ENCODE data around the gene MYO3B.
A peak's percentile ranks its signal among the peaks of the same experiment; 100 is the strongest.

Gene MYO3B, protein sequence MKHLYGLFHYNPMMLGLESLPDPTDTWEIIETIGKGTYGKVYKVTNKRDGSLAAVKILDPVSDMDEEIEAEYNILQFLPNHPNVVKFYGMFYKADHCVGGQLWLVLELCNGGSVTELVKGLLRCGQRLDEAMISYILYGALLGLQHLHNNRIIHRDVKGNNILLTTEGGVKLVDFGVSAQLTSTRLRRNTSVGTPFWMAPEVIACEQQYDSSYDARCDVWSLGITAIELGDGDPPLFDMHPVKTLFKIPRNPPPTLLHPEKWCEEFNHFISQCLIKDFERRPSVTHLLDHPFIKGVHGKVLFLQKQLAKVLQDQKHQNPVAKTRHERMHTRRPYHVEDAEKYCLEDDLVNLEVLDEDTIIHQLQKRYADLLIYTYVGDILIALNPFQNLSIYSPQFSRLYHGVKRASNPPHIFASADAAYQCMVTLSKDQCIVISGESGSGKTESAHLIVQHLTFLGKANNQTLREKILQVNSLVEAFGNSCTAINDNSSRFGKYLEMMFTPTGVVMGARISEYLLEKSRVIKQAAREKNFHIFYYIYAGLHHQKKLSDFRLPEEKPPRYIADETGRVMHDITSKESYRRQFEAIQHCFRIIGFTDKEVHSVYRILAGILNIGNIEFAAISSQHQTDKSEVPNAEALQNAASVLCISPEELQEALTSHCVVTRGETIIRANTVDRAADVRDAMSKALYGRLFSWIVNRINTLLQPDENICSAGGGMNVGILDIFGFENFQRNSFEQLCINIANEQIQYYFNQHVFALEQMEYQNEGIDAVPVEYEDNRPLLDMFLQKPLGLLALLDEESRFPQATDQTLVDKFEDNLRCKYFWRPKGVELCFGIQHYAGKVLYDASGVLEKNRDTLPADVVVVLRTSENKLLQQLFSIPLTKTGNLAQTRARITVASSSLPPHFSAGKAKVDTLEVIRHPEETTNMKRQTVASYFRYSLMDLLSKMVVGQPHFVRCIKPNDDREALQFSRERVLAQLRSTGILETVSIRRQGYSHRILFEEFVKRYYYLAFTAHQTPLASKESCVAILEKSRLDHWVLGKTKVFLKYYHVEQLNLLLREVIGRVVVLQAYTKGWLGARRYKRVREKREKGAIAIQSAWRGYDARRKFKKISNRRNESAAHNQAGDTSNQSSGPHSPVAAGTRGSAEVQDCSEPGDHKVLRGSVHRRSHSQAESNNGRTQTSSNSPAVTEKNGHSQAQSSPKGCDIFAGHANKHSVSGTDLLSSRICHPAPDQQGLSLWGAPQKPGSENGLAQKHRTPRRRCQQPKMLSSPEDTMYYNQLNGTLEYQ (N-terminal part only)

DNA sequence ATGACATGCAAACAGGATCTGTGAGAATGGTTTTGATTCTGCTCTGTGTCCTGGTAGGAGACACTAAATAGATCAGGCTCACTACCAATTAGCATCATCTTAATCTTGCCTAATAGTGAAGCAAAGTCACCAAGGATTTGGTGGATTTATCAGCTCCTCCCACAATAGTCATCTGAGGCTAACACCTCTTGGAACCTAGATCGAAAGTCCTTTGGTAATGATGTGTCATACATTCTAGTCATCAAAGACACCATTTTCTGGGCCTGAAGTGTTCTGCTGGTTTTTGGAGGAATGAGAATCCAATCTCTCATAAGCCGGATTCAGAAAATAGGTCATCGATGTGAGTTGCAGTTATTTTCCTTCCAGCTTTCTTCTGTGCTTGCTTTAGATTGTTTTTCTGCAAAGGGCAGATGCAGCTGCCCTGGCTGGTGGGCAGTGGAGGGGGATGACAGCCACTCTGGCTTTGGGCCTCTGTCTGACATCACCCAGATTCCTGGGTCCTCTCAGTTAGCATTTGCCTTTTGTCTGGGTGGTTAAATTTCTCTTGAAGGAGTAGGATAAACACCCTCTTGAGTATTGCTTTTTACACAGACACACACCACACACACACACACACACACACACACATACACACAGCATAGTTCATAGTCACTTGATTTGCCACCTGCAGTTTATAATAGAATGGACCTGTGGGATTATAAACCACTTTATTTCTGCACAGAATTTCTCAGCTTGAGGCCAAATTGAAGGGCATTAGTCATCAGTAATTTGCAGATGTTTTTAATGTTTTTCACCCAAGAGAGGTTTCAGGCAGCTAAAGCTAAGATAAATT, at the start of gene MYO3B:
Gene MYO3B (plus strand): TSS at position 198 of the 832 bp plus-strand sequence. CDS start 141 bp downstream, at position 339.
- DNase-seq (ENCODE audit: low spot score): peak; percentile 12

DNA sequence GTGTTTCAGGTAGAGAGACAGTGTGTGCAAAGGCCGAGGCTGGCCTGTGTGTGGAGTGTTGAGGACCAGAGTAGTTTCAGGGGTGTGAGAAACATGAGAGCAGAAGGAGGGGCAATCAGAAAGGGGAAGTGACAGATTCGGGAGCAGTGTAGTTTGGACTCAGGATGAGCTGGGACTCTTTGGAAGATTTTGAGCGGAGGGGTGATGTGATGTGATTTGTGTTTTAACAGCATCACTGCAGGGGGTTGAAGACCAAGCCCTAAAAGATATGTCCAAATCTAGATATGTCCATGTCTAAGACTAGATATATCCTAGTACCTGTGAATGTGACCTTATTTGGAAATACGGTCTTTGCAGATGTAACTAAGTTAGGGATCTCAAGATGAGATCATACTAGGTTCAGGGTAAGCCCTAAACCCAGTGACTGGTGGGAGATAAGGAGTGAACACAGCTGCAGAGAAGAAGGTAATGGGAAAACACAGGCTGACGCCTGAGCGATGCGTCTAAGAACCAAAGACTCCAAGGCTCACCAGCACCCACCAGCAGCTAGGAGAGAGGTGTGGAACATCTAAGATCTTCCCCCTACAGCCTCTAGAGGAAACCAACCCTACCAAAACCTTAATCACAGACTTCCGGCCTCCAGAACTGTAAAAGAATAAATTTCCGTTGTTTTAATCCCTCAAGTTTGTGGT, 38.5 kb upstream of the MYO3B start:
- DNase-seq (ENCODE audit: low spot score): no peak

DNA sequence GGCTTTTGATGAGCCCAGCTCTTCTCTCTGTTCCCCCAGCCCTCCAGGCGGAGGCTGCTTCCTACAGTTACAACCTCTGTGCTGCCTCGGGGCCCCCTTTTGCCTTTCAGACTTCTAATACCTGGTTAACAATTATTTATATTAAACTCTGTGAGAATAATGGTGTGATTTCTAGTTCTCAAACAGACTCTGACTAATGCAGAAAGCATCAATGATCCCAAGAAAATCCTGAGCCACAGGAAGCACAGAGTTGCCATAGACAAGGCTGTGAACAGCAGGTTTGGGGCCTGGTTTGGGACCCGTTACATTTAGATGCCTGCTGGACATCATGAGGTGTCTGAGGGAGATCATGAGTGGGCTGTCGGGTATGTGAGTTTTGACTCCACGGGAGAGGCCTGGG, 37.4 kb upstream of the MYO3B start:
- no peak for DNase-seq (ENCODE audit: low spot score)

DNA sequence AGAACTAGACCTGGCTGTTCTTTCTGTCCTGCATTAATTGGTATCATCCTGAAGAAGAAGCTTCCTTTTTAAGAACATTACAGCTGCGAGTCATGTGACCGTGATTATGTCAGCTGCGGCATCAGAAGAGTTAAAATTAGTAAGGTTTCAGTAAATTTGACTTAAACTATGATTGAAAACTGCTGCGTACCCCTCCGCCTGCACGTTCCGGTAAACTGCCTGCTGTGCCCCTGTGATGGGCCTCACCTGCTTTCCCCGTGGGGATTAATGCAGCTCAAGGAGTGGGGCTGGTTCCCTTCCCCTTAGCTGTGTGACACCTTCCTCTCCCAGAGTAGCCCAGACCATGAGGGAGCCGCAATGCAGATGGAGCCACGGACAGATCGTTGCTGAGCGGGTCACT, 36.1 kb upstream of the MYO3B start:
- DNase-seq (ENCODE audit: low spot score): no peak

DNA sequence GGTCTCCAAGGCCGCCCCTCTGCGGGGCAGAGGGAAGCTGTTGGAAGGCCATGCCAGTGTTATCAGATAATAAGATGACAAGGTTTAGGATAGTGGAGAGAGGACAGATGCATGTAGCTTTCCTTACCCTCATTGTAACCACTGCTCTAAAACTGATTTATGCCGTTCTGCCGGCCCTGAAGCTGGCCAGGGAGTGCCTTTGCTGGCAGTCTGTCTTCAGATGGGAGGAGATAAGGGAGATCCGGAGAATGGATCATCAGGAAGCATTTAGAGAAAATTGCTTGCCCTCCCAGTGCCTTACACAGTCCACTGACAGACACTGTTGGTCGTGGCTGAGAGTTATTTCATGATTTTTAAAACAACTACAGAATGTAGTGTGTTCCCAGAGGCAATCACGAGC, 35.4 kb upstream of the MYO3B start:
- DNase-seq (ENCODE audit: low spot score): no peak

DNA sequence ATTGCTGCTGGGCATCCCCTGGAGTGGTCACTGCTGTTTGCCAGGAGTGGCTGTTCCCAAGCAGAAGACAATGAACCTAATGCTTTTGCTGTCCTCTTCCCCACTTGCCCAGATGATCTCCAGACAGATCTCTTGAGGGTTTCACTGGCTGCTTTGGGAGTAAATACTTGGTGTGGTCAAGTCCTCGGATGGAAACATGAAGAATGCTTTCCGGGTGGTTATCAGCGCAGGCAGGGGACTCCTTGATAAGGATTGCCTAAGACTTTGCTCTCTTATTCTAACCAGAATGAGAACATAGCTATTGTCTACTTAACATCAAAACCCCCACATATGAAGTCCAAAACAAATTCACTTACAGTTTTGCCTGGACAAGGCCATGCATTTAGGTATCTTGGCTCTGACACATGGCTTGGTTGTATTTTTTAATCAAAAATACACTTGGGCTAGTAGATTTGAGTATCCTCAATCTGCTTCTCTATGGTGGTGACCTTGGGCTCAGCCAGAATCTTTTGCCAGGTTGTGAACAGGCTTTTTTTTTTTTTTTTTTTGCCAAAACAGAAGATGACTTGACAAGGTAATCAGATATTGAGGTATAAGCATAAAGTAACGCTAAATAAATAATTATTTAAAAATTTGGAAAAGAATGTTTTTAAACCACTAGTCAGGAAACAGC, 34.8 kb upstream of the MYO3B start:
- no peak for DNase-seq (ENCODE audit: low spot score)

DNA sequence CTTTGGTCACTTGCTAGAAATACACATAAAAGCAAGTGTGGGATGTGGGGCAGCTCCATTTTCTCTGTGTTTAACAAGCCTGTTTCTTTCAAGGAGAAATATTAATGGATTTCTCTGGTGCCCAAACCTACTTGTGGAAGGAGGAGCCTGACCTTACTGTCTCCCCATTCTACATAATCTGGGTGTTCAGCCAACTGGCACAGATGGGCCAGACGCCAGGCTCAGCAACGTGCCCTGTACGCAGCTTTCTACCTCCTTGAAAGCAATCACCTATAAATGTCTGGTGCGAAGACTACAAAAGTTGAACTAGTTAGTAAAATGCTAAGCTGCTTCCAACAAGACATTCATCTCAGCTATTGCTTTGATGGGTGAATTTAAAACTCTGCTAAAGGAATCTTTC, 33.2 kb upstream of the MYO3B start:
- no peak for DNase-seq (ENCODE audit: low spot score)

DNA sequence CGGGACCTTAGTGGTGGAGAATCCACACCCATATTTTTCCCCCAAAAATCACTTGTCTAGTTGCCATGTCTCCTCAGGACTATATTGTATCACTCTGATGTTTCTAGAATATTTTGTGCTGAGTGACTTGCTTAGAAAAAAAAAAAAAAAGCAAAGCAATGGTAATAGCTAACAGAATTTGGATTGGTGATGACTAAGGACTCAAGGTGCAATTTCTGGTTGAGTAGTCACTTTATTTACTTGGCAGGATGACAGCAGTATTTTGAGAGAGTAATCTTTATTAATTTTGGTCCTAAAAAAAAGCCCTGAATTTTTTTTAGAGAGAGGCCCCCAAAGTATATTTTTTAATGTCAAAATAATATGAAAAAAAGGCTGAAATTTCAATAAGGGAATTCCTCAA, 32.8 kb upstream of the MYO3B start:
- DNase-seq (ENCODE audit: low spot score): no peak

DNA sequence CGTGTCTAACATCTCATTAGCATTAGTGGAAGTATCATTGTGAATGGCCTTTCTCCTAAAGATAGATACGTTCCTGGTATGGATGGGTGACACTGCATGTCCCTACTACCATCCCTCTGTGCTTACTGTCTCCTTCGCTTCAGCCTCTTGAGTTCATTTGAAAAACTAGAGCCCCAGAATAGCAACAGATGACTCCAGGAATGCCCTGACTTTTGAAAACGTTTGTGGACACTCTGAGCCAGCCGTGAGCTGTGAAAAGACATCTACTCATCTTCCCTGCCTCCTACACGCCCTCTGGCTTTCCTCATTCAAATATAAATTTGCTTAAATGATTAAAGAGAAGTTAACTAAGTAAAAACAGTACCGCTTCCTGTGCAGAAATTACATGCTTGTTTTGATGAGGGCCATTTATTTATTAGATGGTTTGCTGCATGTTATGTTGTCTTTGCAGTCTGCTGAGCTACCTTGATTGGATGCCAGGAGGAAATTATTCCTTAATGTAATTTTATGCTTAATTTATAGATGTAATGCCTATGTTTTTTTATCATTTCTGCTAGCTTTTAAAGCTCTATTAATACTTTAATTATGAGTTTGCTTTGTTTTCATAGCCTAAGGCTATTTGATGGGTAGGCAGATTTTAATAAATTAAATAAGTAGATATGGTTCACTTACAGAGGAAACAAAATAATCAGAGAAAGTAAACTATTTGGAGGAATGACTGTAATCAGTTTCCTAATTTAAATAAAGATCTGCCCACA, 32.1 kb upstream of the MYO3B start:
- DNase-seq (ENCODE audit: low spot score): no peak

DNA sequence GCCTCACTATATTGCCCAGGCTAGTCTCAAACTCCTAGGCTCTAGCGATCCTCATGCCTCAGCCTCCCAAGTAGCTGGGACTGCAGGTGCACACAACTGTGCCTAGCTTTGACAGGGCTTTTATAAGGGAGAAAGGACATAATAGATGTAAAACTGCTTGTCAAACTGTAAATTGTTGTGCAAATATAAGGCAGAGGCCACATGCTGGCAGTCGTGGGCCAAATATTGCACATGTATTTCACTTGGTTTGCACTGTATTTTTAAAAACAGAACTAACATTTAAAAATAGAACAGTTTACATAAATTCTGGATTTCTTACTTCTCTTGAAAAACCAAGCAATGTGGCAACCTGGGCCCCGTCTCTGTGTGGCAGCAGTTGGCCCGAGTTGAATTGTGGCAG, 31.2 kb upstream of the MYO3B start:
- no peak for DNase-seq (ENCODE audit: low spot score)

DNA sequence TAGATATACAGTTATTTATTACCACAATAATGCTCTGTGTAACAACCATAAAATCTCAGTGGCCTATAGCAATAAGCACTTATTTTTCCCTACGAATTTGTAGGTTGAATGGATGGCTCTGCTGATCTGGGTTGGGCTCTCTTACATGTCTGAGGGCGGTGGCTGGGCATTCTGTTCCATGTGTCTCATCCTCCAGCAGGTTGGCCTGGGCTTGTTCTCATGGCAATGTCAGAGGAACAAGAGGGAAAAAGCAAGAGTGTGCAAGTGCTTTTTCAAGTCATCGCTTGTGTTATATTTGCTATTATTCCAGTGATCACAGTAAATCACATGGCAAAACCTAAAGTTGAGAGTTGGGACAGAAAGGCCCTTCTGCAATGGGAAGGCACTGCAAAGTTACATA, 30.4 kb upstream of the MYO3B start:
- no peak for DNase-seq (ENCODE audit: low spot score)

DNA sequence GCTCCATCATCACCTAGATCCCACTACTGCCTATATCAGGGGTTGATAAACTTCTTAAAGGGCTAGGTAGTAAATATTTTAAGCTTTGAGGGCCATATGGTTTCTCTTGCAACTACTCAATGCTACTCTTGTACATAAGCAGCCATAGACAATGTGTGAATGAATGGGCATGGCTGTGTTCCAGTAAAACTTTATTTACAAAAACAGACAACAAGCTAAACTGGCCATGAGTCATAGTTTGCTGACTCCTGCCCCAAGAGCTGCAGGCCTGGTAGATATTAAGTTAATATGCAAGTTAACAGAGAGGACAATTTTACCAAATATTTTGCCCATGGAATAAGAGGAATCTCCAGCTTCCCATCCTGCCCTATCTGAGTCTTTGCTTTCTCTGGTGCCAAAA, 29.8 kb upstream of the MYO3B start:
- no peak for DNase-seq (ENCODE audit: low spot score)

DNA sequence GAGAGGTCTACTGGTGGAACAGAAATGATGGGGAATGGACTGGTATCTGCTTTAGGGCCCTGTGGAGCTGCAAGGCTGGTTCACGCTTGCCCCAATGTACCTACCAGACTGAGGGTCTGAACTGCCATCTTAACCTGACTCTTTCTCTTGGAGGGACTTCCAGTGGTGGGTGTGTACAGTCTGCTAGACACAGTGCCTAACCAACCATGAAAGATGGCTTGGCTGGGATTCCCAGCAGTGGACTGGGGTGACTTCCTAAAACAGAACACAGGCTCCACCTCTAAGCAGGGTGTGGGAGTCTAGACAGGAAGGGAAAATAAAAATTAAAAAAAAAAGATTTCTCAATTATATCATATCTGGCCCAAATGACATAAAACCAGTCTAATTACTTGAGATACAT, 25.5 kb upstream of the MYO3B start:
- DNase-seq (ENCODE audit: low spot score): no peak

DNA sequence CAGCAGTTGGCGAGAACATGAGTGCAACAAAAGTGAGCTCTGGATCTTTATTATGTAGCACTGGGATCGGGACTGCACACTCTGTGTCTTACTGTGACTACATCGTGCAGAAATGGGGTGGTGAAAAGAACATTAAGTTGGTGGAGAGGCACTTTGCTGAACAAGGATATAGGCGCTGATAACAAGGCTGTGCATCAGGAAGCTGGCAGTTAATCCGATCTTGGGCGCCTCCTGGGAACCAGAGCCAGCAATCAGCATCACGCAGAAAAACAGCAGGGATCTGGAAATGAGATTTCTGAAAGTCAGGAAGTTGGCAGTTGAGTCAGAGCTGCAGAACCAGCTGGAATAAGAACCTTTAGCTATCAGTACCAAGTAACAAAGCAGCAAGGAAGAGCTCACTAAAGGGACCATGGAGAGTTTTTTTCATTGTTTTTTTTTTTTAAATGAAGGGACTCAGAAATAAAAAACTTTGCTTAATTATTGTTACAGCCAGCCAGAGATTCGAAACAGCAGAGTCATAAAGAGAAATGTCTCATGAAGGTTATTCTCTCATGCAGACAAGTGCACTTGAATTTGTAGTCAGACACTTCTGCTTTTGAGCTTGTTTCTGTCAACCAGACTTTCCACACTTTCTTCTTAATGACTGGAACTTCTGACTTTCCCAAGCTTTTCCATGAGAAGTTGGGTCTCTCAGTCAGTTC, 22.8 kb upstream of the MYO3B start:
- DNase-seq (ENCODE audit: low spot score): no peak

DNA sequence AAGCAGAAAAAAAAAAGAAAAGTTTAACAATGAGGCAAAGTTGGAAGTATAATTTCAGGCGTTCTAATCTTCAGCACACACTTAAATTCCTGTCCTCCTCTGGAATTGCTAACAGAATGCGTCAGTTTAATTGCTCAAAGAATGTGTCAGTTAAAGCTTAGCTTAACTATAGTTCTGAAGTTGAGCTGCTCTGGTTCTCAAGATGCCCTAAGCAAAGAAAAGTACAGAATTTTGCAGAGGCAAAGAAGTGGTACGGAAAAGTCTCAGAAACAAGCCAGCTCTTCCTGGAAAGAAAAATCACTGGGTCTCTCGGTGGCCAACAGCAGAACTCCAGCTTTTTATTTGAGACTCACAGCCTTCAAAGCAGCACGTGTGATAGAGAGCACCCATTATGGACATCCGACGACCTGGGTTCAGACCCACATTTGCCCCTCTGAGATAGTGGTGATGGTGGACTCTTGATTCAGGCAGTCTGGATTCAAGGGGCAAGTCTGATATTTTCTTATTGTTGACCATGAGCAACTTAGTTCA, 22.2 kb upstream of the MYO3B start:
- no peak for DNase-seq (ENCODE audit: low spot score)

DNA sequence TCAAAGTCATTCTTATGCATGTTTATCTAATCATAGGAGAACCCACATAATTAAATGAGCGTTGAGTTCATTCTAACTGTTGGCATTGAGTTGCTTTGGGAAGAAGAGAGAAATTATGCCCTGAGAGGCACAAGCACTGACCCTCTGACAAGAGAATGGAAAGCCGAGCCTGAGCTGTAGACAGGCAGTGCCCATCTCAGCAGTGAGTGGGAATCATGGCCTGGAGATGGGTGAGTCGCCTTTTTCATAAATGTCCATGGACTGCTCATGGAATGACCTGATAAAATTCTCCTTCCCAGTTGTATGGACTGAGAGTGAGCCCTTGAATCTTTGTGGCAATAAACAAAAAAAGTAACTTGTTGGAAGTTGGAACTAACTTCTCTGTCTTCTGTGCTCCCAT, 21.4 kb upstream of the MYO3B start:
- DNase-seq (ENCODE audit: low spot score): no peak

DNA sequence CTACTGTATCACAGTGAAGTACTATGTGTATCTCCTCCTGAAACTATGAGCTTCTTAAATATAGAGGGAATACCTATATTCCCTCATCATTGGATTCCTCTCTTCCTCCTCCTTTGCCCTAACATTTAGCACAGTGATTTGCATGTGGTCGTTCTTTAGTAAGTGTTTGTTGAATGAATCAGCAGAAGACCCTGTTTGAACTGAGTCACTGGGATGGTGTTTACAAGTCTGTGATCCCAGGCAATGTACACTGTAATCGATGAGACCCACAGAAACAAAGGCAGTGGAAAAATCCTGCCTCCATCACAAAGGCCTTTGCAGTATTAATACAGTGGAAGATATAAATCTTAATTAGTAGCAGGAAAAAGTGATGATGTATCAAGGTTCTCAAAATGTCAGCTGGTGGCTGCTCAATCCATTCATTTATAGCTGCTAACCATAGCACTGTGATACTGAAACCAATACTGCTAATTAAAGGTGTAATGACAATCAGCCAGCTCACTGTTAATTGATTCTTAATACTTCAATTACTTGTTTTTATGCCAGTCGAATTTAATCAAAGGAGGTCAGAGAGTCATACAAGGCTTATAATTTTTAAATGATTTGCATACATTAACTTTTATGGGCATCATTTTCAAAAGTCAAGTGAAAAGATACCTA, 20.8 kb upstream of the MYO3B start:
- DNase-seq (ENCODE audit: low spot score): no peak

DNA sequence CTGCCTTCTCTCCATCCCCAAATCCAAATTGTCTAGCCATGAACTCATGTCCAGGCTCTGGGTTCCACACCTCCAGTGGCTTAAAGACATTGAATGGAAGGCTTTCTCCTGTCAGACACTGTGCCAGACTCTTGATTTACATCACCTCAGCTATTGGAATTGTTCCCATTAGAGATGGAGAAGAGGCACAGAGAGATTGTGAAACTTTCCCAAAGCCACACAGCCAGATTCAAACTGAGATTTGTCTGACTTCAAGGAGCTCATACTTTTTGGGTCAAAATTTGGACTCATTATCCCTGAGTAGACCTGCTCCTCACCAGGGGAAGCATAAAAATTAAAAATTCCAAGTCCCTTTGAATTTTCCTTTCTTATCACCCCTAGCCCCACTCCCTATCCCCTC, 18.9 kb upstream of the MYO3B start:
- no peak for DNase-seq (ENCODE audit: low spot score)
